Astrocyte (in vitro differentiated cells and primary cell): Measurements from ENCODE around the gene LRRC27. TPM values are rescaled to one million over a fixed set of nuclear protein-coding genes. Genes with fewer than 3 reads are reported as not detected.

ENCODE experiments used
- DNase-seq: peaks from one replicate; pipeline ENCODE4 v3.0.0-alpha.2; 2010; ENCODE audit warnings: low read depth
- FAIRE-seq: peaks from 2 replicates; lab custom pipeline; 2011; peaks lifted over from hg19 to GRCh38; lab: Jason Lieb, UNC
- H2AFZ ChIP-seq: 2 replicates; pipeline ENCODE4 v1.6.0; 2012; ENCODE audit warnings: low read depth, low read length, inconsistent platforms
- H3K27ac ChIP-seq: 2 replicates; pipeline ENCODE4 v1.5.1; 2011; ENCODE audit warnings: low read depth, low read length, inconsistent platforms
- H3K27me3 ChIP-seq: 2 replicates; pipeline ENCODE4 v1.6.0; 2011; ENCODE audit warnings: low read length, inconsistent platforms; ENCODE audit not compliant: insufficient read depth
- H3K36me3 ChIP-seq: 2 replicates; pipeline ENCODE4 v1.5.1; 2011; ENCODE audit warnings: low read length, inconsistent platforms; ENCODE audit not compliant: insufficient read depth
- H3K4me1 ChIP-seq: 2 replicates; pipeline ENCODE4 v1.5.1; 2011; ENCODE audit warnings: low read length, inconsistent platforms; ENCODE audit not compliant: insufficient read depth
- H3K4me2 ChIP-seq: 2 replicates; pipeline ENCODE4 v1.6.0; 2012; ENCODE audit warnings: low read length, inconsistent platforms
- H3K4me3 ChIP-seq: 2 replicates; pipeline ENCODE4 v1.5.1; 2011; ENCODE audit warnings: low read depth, mild to moderate bottlenecking, low read length, inconsistent platforms; ENCODE audit not compliant: insufficient read depth
- H3K79me2 ChIP-seq: 2 replicates; pipeline ENCODE4 v1.6.0; 2012; ENCODE audit warnings: mild to moderate bottlenecking, low read length, inconsistent platforms; ENCODE audit not compliant: insufficient read depth
- H3K9ac ChIP-seq: 2 replicates; pipeline ENCODE4 v1.6.0; 2012; ENCODE audit warnings: mild to moderate bottlenecking, low read length, inconsistent platforms
- H3K9me3 ChIP-seq: 2 replicates; pipeline ENCODE4 v1.5.1; 2012; ENCODE audit warnings: low read depth, mild to moderate bottlenecking, low read length, inconsistent platforms; ENCODE audit not compliant: insufficient read depth
- H4K20me1 ChIP-seq: 2 replicates; pipeline ENCODE4 v1.6.0; 2012; ENCODE audit warnings: low read length, inconsistent platforms; ENCODE audit not compliant: insufficient read depth
- H3K27ac Mint-ChIP-seq: one replicate; pipeline ENCODE4 v1.8.0; 2021; ENCODE audit warnings: mild to moderate bottlenecking, mixed read lengths; ENCODE audit not compliant: unreplicated experiment
- H3K27me3 Mint-ChIP-seq: one replicate; pipeline ENCODE4 v1.8.0; 2021; ENCODE audit warnings: low read depth, mixed read lengths; ENCODE audit not compliant: unreplicated experiment
- H3K36me3 Mint-ChIP-seq: one replicate; pipeline ENCODE4 v1.8.0; 2021; ENCODE audit warnings: low read depth, mixed read lengths; ENCODE audit not compliant: unreplicated experiment
- H3K4me1 Mint-ChIP-seq: one replicate; pipeline ENCODE4 v1.8.0; 2021; ENCODE audit warnings: low read depth, mixed read lengths; ENCODE audit not compliant: unreplicated experiment
- H3K4me3 Mint-ChIP-seq: one replicate; pipeline ENCODE4 v1.8.0; 2021; ENCODE audit warnings: mild to moderate bottlenecking, moderate library complexity, mixed read lengths; ENCODE audit not compliant: unreplicated experiment
- H3K9me3 Mint-ChIP-seq: one replicate; pipeline ENCODE4 v1.8.0; 2021; ENCODE audit warnings: mild to moderate bottlenecking, mixed read lengths; ENCODE audit not compliant: unreplicated experiment
- CTCF ChIP-seq: IDR thresholded peaks from 2 replicates; pipeline ENCODE4 v1.5.1; 2011; ENCODE audit warnings: low read depth, mild to moderate bottlenecking, inconsistent platforms, low read length, moderate library complexity; ENCODE audit not compliant: insufficient read depth
- EZH2 ChIP-seq: IDR thresholded peaks from 2 replicates; pipeline ENCODE4 v1.6.1; 2012; ENCODE audit warnings: mild to moderate bottlenecking, low read length, inconsistent platforms; ENCODE audit not compliant: insufficient read depth
- total RNA-seq: library from RNA; stranded (reverse); gene quantifications from 2 replicates; pipeline ENCODE4 v1.2.1, GENCODE V29; 2021

The LRRC27 gene
- total RNA-seq, 1 donor from 2014 or later = 8.0 TPM

GRCh38 chr10:132405463-132405991, 73.5 kb downstream of the LRRC27 start:
- no peak for TF ChIP-seq EZH2
- no peak for TF ChIP-seq CTCF

GRCh38 chr10:132406181-132406580, 74.2 kb downstream of the LRRC27 start:
- TF ChIP-seq CTCF (no peak), EZH2 (no peak)
- no peaks in the 10 kb centered on the region for H3K9me3 ChIP-seq
- no peak overlapping the region for H3K9ac ChIP-seq
- H3K27ac ChIP-seq = no peak overlapping the region
- no peak overlapping the region for H2AFZ ChIP-seq
- H3K36me3 ChIP-seq = no peaks in the 10 kb centered on the region
- Mint-ChIP-seq H3K27ac (no peak overlapping the region), H3K4me3 (no peak overlapping the region), H3K27me3 (no peaks in the 10 kb centered on the region), H3K36me3 (peaks cover 5% of the 10 kb centered on the region), H3K9me3 (no peaks in the 10 kb centered on the region), H3K4me1 (peaks cover 6% of the 10 kb centered on the region)
- no peaks in the 10 kb centered on the region for H3K27me3 ChIP-seq
- FAIRE-seq (no peak), DNase-seq (no peak)
- peaks cover 5% of the 10 kb centered on the region for H3K4me1 ChIP-seq
- H3K4me2 ChIP-seq = no peak overlapping the region
- H3K4me3 ChIP-seq = no peak overlapping the region
- H4K20me1 ChIP-seq = peaks cover 21% of the 10 kb centered on the region
- no peaks in the 10 kb centered on the region for H3K79me2 ChIP-seq

More at GRCh38 chr10:132405463-132405991, 73.5 kb downstream of the LRRC27 start:
- H4K20me1 ChIP-seq = peaks cover 28% of the 10 kb centered on the region
- DNase-seq (no peak), FAIRE-seq (no peak)
- H3K4me3 ChIP-seq = no peak overlapping the region
- no peaks in the 10 kb centered on the region for H3K36me3 ChIP-seq
- Mint-ChIP-seq H3K4me1 (peaks cover 6% of the 10 kb centered on the region), H3K36me3 (peaks cover 5% of the 10 kb centered on the region), H3K27me3 (no peaks in the 10 kb centered on the region), H3K4me3 (no peak overlapping the region), H3K9me3 (no peaks in the 10 kb centered on the region), H3K27ac (no peak overlapping the region)
- no peak overlapping the region for H3K27ac ChIP-seq
- no peaks in the 10 kb centered on the region for H3K9me3 ChIP-seq
- H2AFZ ChIP-seq = no peak overlapping the region
- no peaks in the 10 kb centered on the region for H3K79me2 ChIP-seq
- H3K27me3 ChIP-seq = no peaks in the 10 kb centered on the region
- H3K9ac ChIP-seq = no peak overlapping the region
- peaks cover 5% of the 10 kb centered on the region for H3K4me1 ChIP-seq
- no peak overlapping the region for H3K4me2 ChIP-seq

- Histone ChIP-seq H2AFZ (no peak overlapping the region), H3K79me2 (no peaks in the 10 kb centered on the region), H3K4me2 (no peak overlapping the region), H3K9me3 (no peaks in the 10 kb centered on the region), H3K27me3 (no peaks in the 10 kb centered on the region), H3K27ac (no peak overlapping the region), H3K4me1 (peaks cover 5% of the 10 kb centered on the region), H3K9ac (no peak overlapping the region), H3K4me3 (no peak overlapping the region), H4K20me1 (peaks cover 15% of the 10 kb centered on the region), H3K36me3 (no peaks in the 10 kb centered on the region)
- Mint-ChIP-seq H3K27me3 (no peaks in the 10 kb centered on the region), H3K36me3 (peaks cover 5% of the 10 kb centered on the region), H3K27ac (no peak overlapping the region), H3K9me3 (no peaks in the 10 kb centered on the region), H3K4me1 (peaks cover 9% of the 10 kb centered on the region), H3K4me3 (no peak overlapping the region)
- FAIRE-seq = no peak
- DNase-seq = no peak
- TF ChIP-seq CTCF (no peak), EZH2 (no peak)
Measured at GRCh38 chr10:132406750-132407149, 74.8 kb downstream of the LRRC27 start.
